HG03066 (cell line): ENCODE data around the gene CHN1.

Experiments
- ATAC-seq: cut with Tn5 transposase; IDR thresholded peaks from one replicate; pipeline ENCODE4 v1.9.1; 2021; ENCODE audit warnings: low read depth; ENCODE audit not compliant: unreplicated experiment

CHN1 gene

DNA sequence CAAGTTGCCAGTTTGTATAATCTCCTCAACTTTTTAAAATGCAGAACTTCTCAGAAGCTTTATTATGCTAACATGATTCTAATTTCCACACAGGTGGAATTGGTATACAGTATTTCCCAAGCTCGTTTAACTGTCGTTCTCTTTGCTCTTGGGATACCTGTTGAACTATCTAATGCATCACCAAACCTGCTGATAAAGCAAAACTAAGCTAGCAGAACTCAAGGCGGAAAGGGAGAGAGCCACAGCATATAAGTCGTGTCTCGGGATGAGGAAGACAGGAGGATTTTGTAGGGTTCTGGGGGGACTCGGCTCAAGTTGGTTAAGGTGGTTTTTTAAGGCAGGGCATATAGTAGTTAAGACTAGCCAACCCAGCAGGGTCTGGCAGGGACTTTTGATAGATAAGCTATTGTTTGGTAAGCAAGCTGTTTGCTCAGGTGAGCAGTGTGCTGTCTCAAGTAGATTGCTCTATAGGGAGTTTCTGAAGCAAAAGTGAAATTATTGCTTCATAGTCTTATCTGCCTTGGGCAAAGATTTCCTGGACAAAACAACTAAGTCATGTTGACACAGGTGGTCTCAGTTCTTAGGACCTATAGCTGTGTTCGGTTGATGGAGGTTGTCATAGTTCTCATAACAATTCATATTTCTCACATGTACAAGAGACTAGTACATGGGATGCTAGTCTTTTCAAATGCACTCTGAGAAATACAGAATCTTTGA lies 212.7 kb downstream of the CHN1 start:
- no peak for ATAC-seq

GRCh38 chr2:174791746-174792280 lies 213.4 kb downstream of the CHN1 start:
- no peak for ATAC-seq

DNA sequence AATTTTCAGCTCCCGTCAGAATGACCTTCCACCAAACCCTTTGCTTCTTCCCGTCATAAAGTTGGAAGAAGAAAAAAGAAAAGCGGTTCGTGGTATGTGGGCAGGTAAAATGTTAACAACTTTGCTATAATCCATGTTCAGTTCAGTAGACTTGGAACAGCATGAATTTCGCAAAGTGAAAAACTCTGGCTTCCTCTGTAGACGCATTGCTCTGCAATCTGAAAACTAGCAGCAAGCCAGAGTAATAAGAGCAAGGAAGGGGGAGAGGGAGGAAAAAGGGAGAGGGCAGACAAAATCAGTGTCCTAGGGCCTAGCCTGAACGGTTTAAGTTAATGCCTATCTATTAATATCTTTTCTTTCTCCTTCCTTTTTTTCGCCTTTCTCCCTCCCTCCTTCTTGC lies 214.2 kb downstream of the CHN1 start:
- no peak for ATAC-seq

- no peak for ATAC-seq
These were observed 216.2 kb downstream of the CHN1 start for GRCh38 chr2:174789001-174789400.

GRCh38 chr2:174788291-174788929 lies 216.8 kb downstream of the CHN1 start:
- ATAC-seq: no peak

DNA sequence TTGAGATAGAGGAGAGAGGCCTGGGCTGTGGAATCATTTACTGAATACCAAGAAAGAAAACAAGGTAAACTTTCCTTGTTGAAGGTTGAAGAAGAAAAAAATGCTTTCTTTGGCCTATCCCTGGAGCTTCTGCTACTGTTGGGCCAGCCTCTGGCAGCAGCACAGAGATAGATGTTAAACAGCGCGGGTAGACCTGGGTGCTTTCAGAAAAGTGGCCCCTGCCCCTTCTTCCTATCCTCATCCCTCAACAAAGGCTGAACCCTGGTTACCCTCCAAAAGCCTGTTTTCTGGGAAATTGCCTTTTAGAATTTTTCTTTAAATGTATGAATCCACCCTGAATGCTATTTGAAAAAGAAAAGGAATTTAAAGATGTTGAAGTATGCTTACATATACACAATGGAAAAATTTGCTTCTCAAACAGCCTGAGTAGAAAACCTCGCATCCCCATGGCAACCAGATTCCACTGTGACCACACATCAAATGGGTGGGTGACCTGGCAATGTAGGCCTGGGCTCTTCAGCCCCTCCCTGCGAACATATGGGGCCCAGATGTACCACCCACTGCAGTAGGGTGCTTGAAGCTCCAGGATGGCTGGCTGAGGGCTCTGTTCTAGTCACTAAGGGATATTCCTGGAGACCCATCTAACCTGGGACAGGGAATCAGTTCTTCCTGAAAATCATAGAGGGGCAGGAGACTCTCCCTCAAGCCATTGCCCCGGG lies 217.5 kb downstream of the CHN1 start:
- ATAC-seq: no peak

DNA sequence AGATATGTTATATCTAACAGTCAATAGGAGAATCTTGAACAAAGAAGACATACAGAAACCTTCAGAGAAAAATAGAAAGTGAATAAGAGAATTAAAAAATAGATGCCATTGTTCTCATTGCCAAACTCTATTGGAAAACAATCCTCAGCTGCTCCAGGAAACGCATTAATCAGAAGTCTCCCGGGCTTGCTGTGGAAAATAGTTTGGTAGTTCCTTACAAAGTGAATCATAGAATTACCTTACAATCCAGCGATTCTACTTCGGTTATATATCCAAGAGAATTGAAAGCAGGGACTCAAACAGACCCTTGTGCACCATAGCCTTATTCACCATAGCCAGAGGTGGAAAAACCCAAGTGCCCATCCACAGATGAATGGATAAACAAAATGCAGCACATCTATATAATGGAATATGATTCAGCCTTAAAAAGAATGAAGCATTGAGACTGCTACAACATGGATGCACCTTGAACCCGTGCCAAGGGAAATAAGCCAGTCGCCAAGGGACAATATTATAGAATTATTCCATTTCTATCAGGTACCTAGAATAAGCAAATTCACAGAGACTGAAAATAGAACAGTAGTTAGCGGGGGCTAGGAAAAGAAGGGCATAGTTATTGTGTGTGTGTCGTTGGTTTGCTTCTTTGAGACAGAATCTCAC lies 219.0 kb downstream of the CHN1 start:
- ATAC-seq: no peak

GRCh38 chr2:174785481-174785880 lies 219.7 kb downstream of the CHN1 start:
- ATAC-seq: no peak

DNA sequence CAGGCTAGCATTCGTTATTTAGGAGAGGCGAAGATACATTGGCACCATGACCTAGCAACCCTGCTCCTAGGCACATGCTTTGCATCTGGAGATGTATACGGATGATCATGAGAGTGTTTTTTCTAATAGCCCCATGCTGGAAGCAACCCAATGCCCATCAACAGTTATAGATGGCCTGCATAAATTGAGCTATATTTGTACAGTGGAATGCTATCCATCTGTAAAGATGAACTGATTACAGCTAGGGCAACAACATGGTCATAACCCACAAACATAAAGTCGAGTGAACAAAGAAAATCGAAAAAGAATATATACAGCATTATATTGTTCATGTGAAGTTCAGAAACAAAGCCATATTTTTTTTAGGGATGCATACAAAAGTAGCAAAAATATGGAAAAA lies 220.3 kb downstream of the CHN1 start:
- ATAC-seq: no peak

DNA sequence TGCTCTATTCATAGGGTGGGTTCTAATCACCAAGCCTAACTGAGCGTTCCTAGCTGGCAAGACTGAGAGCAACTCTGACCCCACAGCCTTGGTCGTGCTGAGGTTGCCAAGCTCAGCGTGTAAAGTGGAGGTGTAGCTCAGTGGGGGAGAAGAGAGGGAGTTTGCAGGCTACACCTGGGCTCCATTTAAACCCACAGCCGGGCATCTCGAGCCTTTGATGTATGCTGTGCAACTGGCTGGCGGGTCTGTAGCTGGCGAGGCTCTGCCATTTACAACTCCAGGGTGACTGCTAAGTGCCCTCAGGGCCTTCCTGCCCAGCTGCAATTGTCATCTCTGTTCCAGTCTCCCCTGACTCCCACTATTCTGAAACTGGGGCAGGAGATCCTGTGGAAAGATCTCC lies 220.9 kb downstream of the CHN1 start:
- ATAC-seq: no peak

DNA sequence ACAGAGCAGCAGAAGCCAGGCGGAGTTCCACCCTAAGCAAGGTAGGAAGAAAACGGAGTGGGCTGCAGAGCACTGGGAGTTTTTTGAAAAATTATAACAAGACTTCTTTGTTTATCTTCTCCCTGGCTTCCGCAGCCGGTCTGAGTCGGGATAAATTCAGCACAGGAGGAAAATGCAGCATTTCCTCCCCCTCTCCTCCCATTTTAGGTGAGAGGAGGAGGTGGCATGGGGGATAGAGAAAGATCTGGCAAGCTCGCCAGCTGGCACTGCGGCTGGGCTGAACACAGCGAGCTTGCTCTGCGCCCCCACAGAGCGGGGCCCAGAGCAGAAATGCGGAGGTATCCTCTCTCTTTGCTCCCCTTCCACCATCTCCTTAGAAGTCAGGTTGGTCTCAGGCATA lies 223.2 kb downstream of the CHN1 start:
- ATAC-seq: no peak

DNA sequence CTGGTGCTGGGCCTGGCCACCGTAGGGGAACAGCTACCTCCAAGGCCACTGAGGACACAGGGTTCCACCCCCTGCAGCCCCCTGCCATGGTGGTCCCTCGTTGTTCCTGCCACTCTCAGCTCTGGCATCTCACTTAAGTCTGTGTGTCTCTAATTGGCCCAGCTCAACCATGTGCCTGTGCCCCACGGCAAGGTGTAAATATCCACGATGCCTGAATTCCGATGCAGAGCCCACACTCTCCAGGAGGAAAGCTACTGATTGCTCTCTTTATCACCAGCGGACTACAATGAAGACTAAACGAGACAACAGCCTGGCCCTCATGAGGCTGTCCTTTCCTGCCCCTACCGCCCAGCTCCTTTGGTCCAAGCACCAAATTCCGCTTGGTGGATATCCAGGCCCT lies 223.9 kb downstream of the CHN1 start:
- ATAC-seq: no peak

- no peak for ATAC-seq
These were observed 224.3 kb downstream of the CHN1 start for GRCh38 chr2:174780856-174781255.

- ATAC-seq: no peak
These were observed 224.9 kb downstream of the CHN1 start for GRCh38 chr2:174780191-174780840.

DNA sequence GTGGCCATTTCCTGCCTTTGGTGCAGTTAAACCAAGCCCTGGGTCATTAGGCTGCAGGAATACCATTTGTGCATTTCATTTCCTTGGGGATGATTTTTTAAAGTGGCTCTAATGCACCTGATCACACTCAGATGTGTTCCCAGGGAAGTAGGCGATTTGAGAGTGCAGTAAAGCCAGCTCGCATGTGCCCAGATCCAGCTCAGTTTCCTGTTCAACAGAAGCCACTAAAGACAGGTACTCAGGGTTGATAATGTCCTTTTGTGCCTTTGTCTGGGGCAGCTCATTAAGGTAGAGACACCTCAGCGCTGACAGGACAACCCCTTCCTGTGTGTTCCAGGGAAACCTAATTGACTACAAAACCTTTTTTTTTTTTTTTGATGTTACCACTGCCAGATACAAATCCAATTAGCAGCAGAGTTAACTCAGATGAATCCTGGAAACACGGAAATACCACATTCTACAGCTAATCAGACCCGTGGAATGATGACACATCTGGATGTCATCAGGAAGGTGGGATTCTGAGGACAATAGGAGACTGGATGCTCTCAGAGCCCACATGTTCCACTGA lies 225.7 kb downstream of the CHN1 start:
- ATAC-seq: no peak

GRCh38 chr2:174778085-174778981 lies 226.8 kb downstream of the CHN1 start:
- peak; percentile 53 for ATAC-seq

DNA sequence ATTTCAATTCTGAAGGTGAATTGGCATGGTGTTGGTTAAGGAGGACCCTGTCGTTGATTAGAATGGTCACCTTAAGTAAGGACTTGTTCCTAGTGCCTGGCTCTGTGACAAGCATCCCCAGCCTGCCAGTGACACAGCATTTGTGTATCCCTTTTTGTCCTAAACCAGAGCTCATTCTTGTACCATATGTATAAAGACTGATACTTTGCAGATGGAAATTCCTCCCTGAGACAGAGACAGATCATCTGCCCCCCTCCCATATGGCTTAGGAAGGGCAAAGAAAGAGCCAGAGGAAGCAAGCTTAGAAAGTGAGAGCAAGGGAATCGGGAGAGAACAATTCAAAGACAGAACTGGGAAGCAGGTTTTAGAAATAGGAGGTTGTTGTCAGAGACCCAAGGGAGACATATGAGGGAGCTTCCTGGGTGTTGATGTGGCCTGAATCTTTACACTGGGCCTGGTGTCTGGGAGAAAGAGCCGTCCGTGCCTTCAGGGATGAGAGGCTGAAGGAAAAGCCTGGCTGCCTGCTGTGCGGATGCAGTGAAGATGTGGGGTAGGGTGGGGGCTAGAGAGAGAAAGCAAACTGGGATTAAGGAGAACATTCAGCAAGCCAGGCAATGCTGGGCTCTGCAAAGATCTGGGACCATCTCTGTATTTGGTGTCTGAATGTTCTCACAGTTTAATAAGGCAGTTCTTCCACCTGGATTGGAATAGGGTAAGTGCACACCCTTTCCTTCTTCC lies 227.7 kb downstream of the CHN1 start:
- ATAC-seq: no peak

DNA sequence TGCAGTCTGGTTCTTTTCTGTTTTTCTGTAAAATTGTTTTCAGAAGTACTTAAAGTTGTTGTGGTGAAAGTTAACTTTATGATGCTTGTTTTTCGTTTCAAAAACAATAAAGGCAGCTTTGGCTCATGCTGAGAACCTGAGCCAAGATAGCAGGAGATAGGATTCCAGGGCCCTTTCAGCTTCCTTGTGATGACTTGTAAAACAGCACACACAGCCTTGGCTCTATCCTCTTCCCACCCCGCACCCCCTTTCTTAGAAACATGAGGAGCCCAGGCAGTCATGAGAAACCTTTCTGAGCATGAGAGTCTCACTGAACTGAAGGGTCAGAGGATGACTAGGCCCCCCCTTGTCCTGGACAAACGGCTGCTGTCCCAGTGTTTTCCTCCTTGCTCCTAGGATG lies 228.5 kb downstream of the CHN1 start:
- no peak for ATAC-seq

GRCh38 chr2:174776223-174776622 lies 229.0 kb downstream of the CHN1 start:
- ATAC-seq: no peak
